Fibroblast of mammary gland (primary cell): Measurements from ENCODE around the gene XRCC5.
"Not testable (repeated sequence)": the region's sequence is repeated elsewhere in the genome, so short reads cannot be mapped to it uniquely, and the experiment has no call there.

Source experiments
- DNase-seq: peaks from one replicate; pipeline ENCODE4 v3.0.0-alpha.2; 2010; ENCODE audit warnings: low read depth
- H3K4me3 ChIP-seq: 2 replicates; pipeline ENCODE4 v1.5.1; 2011; ENCODE audit warnings: low read depth, mild to moderate bottlenecking, low read length, moderate library complexity; ENCODE audit not compliant: control insufficient read depth
- CTCF ChIP-seq: conservative IDR thresholded peaks from 2 replicates; pipeline ENCODE4 v1.5.1; 2011; ENCODE audit warnings: low read depth, low read length, inconsistent platforms; ENCODE audit not compliant: control insufficient read depth, insufficient read depth

XRCC5 gene

DNA sequence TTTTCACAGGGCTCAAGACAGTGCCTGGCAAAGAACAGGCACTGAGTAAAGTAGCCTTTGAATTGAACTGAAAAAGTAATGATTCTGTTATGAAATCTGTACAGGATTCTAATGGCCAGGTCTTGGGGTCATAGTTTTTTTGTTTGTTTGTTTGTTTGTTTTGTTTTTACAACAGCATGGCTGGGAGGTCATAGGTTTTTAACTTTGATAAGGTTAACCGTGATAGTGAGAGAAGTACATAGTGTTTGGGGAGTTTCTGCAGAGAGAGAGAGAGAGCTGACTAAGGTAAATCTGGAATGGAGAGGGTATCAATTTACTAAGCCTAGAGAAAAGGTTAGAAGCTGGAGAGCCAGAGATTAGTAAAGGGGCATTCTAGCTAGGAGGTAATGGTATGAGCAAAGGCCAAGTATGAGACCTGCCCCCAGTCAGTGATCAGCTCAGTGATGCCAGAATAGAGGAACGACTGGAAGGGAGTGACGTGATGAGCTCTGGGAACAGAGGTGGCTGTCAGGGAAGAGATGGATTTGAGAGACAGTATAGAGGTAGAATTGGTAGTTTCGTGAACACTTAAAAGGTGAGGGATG is 25.9 kb downstream of the XRCC5 start:
- no peak for TF ChIP-seq CTCF
- no peak overlapping the region for H3K4me3 ChIP-seq

GRCh38 chr2:216139884-216140283 is 30.7 kb downstream of the XRCC5 start:
- TF ChIP-seq CTCF = peak; percentile 32
- DNase-seq = no peak
- no peak overlapping the region for H3K4me3 ChIP-seq

More for the DNA sequence above, 25.9 kb downstream of the XRCC5 start:
- DNase-seq = no peak

DNA sequence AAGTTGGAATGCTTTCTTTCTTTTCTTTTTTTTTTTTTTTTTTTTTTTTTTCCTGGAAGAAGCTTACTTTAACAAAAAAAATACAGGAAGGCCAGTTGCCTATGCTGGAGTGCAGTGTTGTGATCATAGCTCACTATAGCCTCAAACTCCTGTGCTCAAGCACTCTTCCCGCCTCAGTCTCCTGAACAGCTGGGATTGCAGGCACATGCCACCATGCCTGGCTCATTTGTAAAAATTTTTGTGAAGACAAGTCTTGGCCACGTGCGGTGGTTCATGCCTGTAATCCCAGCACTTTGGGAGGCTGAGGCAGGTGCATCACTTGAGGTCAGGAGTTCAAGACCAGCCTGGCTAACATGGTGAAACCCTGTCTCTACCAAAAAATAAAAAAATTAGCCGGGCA is 32.4 kb downstream of the XRCC5 start:
- not testable (repeated sequence) for DNase-seq, H3K4me3 ChIP-seq

GRCh38 chr2:216142540-216142939 is 33.4 kb downstream of the XRCC5 start:
- TF ChIP-seq CTCF = no peak
- DNase-seq = peak; percentile 79
- no peak overlapping the region for H3K4me3 ChIP-seq

DNA sequence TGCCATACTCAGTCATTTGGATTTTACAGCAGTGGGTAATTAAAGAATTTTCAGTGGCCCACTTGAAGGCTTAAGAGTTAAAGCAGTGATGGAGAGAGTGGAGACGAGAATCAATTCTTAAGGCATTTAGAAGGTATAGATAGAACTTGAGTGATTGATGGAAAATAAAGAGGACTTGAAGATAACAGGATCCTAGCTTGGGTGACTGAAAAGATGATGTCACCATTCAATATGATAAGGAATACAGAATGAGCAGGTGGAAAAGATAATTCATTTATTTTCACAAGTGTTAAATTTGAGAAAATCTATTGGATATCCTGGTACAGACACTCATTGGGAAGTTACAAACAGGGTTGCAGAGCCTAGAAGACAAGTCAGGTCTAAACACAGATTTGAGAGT is 35.2 kb downstream of the XRCC5 start:
- no peak overlapping the region for H3K4me3 ChIP-seq
- no peak for DNase-seq
- no peak for TF ChIP-seq CTCF

DNA sequence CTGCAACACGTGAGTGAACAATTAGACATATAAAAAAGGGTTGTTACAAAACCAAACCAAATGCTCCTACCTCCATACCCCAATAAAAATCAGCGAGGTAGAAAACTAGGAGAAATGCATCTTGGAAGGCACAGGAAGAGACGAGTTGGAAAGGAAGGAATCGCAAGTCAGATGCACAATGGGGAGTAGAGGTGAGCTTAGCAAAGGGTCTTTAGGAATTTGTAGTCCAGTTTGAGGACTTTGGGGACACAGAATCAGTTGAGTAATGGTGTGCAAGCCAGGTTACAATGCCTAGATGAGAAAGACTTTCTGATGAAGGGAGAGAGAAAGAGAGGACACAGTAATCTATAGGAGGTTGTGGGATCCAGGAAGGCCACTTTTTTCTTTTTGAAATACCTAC is 35.7 kb downstream of the XRCC5 start:
- no peak for DNase-seq
- TF ChIP-seq CTCF = no peak
- no peak overlapping the region for H3K4me3 ChIP-seq

- no peak for DNase-seq
- TF ChIP-seq CTCF = no peak
- H3K4me3 ChIP-seq = no peak overlapping the region
Measured at GRCh38 chr2:216146573-216146972, 37.4 kb downstream of the XRCC5 start.
